ENCODE data around the gene ARID1B.

ARID1B gene

GRCh38 chr6:156794546-156795354 is 17.6 kb downstream of the ARID1B start:
- DNase-seq, result no peak

- no peak for DNase-seq
Observed at GRCh38 chr6:156795825-156796224, 18.6 kb downstream of the ARID1B start.

GRCh38 chr6:156796627-156797026 is 19.4 kb downstream of the ARID1B start:
- DNase-seq, result no peak

GRCh38 chr6:156797901-156798735 is 20.9 kb downstream of the ARID1B start:
- no peak for DNase-seq

GRCh38 chr6:156801712-156802111 is 24.5 kb downstream of the ARID1B start:
- no peak for DNase-seq

- no peak for DNase-seq
Observed at GRCh38 chr6:156803353-156803752, 26.2 kb downstream of the ARID1B start.

GRCh38 chr6:156804402-156804801 is 27.2 kb downstream of the ARID1B start:
- no peak for DNase-seq

- DNase-seq, result no peak
Observed at GRCh38 chr6:156806155-156806554, 29.0 kb downstream of the ARID1B start.

GRCh38 chr6:156807028-156807427 is 29.9 kb downstream of the ARID1B start:
- DNase-seq, result no peak

- no peak for DNase-seq
Observed at GRCh38 chr6:156807795-156808194, 30.6 kb downstream of the ARID1B start.

- no peak for DNase-seq
Observed at GRCh38 chr6:156808287-156808686, 31.1 kb downstream of the ARID1B start.

- no peak for DNase-seq
Observed at GRCh38 chr6:156809034-156809433, 31.9 kb downstream of the ARID1B start.

- DNase-seq, result no peak
Observed at GRCh38 chr6:156809446-156810178, 32.4 kb downstream of the ARID1B start.

- no peak for DNase-seq
Observed at GRCh38 chr6:156814036-156814581, 36.9 kb downstream of the ARID1B start.

- no peak for DNase-seq
Observed at GRCh38 chr6:156816505-156816904, 39.3 kb downstream of the ARID1B start.

GRCh38 chr6:156820089-156820798 is 43.1 kb downstream of the ARID1B start:
- DNase-seq, result no peak

GRCh38 chr6:156821707-156822106 is 44.5 kb downstream of the ARID1B start:
- no peak for DNase-seq

GRCh38 chr6:156822747-156823206 is 45.6 kb downstream of the ARID1B start:
- no peak for DNase-seq

GRCh38 chr6:156824142-156824541 is 47.0 kb downstream of the ARID1B start:
- no peak for DNase-seq

GRCh38 chr6:156825475-156825874 is 48.3 kb downstream of the ARID1B start:
- no peak for DNase-seq

- DNase-seq, result no peak
Observed at GRCh38 chr6:156826290-156826955, 49.2 kb downstream of the ARID1B start.

GRCh38 chr6:156827382-156827781 is 50.2 kb downstream of the ARID1B start:
- DNase-seq, result no peak

Data from CD4-positive, alpha-beta T cell treated with Interleukin-4 for 4 hours (primary cell).